ENCODE data around the gene TMEM232.

GRCh38 chr5:110477911-110478310 is 248.6 kb downstream of the TMEM232 start:
- no peak for TF ChIP-seq EZH2 (IDR thresholded peaks at IDR 0.05; ENCODE audit: insufficient read depth, poor library complexity, severe bottlenecking)
- TF ChIP-seq EZH2phosphoT487 (IDR thresholded peaks at IDR 0.05; ENCODE audit: insufficient read depth, low read depth), result no peak

All from GM23248 (cell line).